Transverse colon (tissue), 4 donors: ENCODE results near the gene USP4. TPM values are rescaled to one million over a fixed set of nuclear protein-coding genes. Genes with fewer than 3 reads are reported as not detected.
A peak's percentile ranks its signal among the peaks of the same experiment; 100 is the strongest.

Experiments
- DNase-seq: peaks from one replicate; pipeline ENCODE4 v3.0.0-alpha.2; 2019
- H3K27ac ChIP-seq, 4 donors: fragments of 200-600 bp; sonication (generic); 2 replicates each; pipeline ENCODE4 v1.5.1; 2016 to 2018; ENCODE audit warnings: inconsistent platforms in 4 of 4
- H3K27me3 ChIP-seq: fragments of 200-600 bp; sonication (generic); 2 replicates; pipeline ENCODE4 v1.5.1; 2017; ENCODE audit warnings: inconsistent platforms
- H3K36me3 ChIP-seq, 4 donors: fragments of 200-600 bp; sonication (generic); 2 replicates each; pipeline ENCODE4 v1.5.1; 2017 to 2019; ENCODE audit warnings: inconsistent platforms in 4 of 4
- H3K4me1 ChIP-seq, 4 donors: fragments of 200-600 bp; sonication (generic); 2 replicates each; pipeline ENCODE4 v1.5.1; 2017 to 2020; ENCODE audit warnings: inconsistent platforms in 4 of 4
- H3K4me3 ChIP-seq, 4 donors: fragments of 200-600 bp; sonication (generic); 1 replicate in 1 of 4; 2 replicates in 3 of 4; pipeline versions ENCODE4 v1.5.1 to v1.6.1; 2017 to 2019; ENCODE audit warnings: inconsistent platforms in 4 of 4
- H3K9me3 ChIP-seq, 2 donors: fragments of 200-600 bp; sonication (generic); 2 replicates each; pipeline ENCODE4 v1.5.1; 2017 to 2019; ENCODE audit warnings: inconsistent platforms in 2 of 2
- CTCF ChIP-seq, 5 experiments: fragments of 200-600 bp in 3 of 5; fragments of 450-650 bp in 2 of 5; sonication (generic) in 3 of 5; IDR thresholded peaks; 1 replicate in 2 of 5; 2 replicates in 3 of 5; pipeline ENCODE4 v1.5.1; 2016 to 2017; ENCODE audit warnings: antibody characterized with exemption in 5 of 5, inconsistent platforms in 3 of 5, mild to moderate bottlenecking in 2 of 5, moderate library complexity in 1 of 5
- EP300 ChIP-seq: sonication (generic); formaldehyde crosslinking; IDR thresholded peaks from one replicate; pipeline ENCODE4 v1.6.1; 2017; ENCODE audit warnings: antibody characterized with exemption, low read depth
- POLR2A ChIP-seq: fragments of 450-650 bp; IDR thresholded peaks from one replicate; pipeline ENCODE4 v1.6.1; 2016; ENCODE audit warnings: antibody characterized with exemption, mild to moderate bottlenecking, moderate library complexity
- POLR2AphosphoS5 ChIP-seq, 3 donors: sonication (generic); formaldehyde crosslinking; IDR thresholded peaks; one replicate each; pipeline ENCODE4 v1.6.1; 2016; ENCODE audit warnings: antibody characterized with exemption in 3 of 3
- WGBS, 2 donors: methylation state at CpG; one replicate each; pipeline ENCODE4 v1.1.5; 2018; ENCODE audit warnings: low coverage in 1 of 2; 5-methylcytosine and 5-hydroxymethylcytosine counted together
- in situ Hi-C, 4 donors: fragments of 200-750 bp; cut with MboI; loops; one replicate each; pipeline versions ENCODE4 v1.15.0 to v1.15.1; 2017; ENCODE audit warnings: low sequenced_read_pairs in 3 of 4, low pct_ligation_motif_present in 1 of 4, low pct_unique_long_range_greater_than_20kb in 1 of 4
- intact Hi-C: fragments of 100-400 bp; cut with DNase I; formaldehyde crosslinking; loops from one replicate; pipeline ENCODE4 v1.15.1; 2023; ENCODE audit warnings: low total_unique reads
- total RNA-seq, 4 donors: library from RNA; depleted of rRNA; stranded (reverse); fragments of >200 nt; gene quantifications; one replicate each; pipeline ENCODE4 v1.1.0, GENCODE V29; 2016

The USP4 gene
- total RNA-seq, 4 donors from 2014 or later = 11.1 to 39.6 (median 27.0) TPM

- no peak overlapping the region for H3K4me3 ChIP-seq
- intact Hi-C loops (no loop called here), in situ Hi-C loops (no loop called here)
- whole genome bisulfite sequencing, 2 donors = 95% methylated on average over 6 of the region's 6 CpGs; no CpG with 5 or more reads in 1 of the 2 donors
- no peak overlapping the region for H3K27ac ChIP-seq
- no peaks in the 10 kb centered on the region for H3K9me3 ChIP-seq
- TF ChIP-seq CTCF (IDR thresholded peaks at IDR 0.05) = no peak
- no peak for TF ChIP-seq POLR2A
- no peak for TF ChIP-seq POLR2AphosphoS5 (IDR thresholded peaks at IDR 0.05)
- TF ChIP-seq EP300 = no peak
- peaks cover 0 to 10% (median 4%) of the 10 kb centered on the region in 4 donors for H3K4me1 ChIP-seq
- peaks cover 0 to 68% (median 32%) of the 10 kb centered on the region in 4 donors for H3K36me3 ChIP-seq
- no peaks in the 10 kb centered on the region for H3K27me3 ChIP-seq
- no peak for DNase-seq
Observed at GRCh38 chr3:49283997-49284396, 55.9 kb downstream of the USP4 start.

GRCh38 chr3:49279376-49279775 is 60.5 kb downstream of the USP4 start:
- Histone ChIP-seq H3K4me3 (no peak overlapping the region), H3K36me3 (peaks cover 0 to 31% (median 15%) of the 10 kb centered on the region in 4 donors), H3K4me1 (peaks cover 0 to 43% (median 27%) of the 10 kb centered on the region in 4 donors), H3K9me3 (no peaks in the 10 kb centered on the region), H3K27ac (peak overlapping the region; percentile 88 to 93 (median 92)), H3K27me3 (no peaks in the 10 kb centered on the region)
- in situ Hi-C loops = no loop called here
- peak; percentile 28 for DNase-seq
- TF ChIP-seq EP300 = no peak
- peak in 2 of 3 donors; percentile 9 to 11 for TF ChIP-seq POLR2AphosphoS5 (IDR thresholded peaks at IDR 0.05)
- intact Hi-C loops = loop anchor here (5.0 kb wide), 1 partner anchor 107 kb away; the partner anchor contains the start of gene KLHDC8B

GRCh38 chr3:49278548-49278947 is 61.3 kb downstream of the USP4 start:
- no peak for DNase-seq
- Histone ChIP-seq H3K36me3 (peaks cover 0 to 22% (median 8%) of the 10 kb centered on the region in 4 donors), H3K27me3 (no peaks in the 10 kb centered on the region), H3K4me1 (peaks cover 0 to 43% (median 27%) of the 10 kb centered on the region in 4 donors), H3K4me3 (no peak overlapping the region), H3K27ac (peak overlapping the region; percentile 88 to 93 (median 92)), H3K9me3 (no peaks in the 10 kb centered on the region)
- intact Hi-C loops = loop anchor here (5.0 kb wide), 1 partner anchor 106 kb away; the partner anchor contains the start of gene KLHDC8B
- no peak for TF ChIP-seq EP300
- TF ChIP-seq POLR2AphosphoS5 (IDR thresholded peaks at IDR 0.05) = no peak
- TF ChIP-seq CTCF (IDR thresholded peaks at IDR 0.05) = no peak
- TF ChIP-seq POLR2A = no peak
- 58 to 73% methylated on average over 4 of the region's 4 CpGs for WGBS, 2 donors
- in situ Hi-C loops = no loop called here

- H3K4me1 ChIP-seq = peaks cover 0 to 43% (median 27%) of the 10 kb centered on the region in 4 donors
- in situ Hi-C loops (no loop called here), intact Hi-C loops (loop anchor here (5.0 kb wide), 1 partner anchor 105 kb away; the partner anchor contains the start of gene KLHDC8B)
- peak overlapping the region; percentile 39 to 51 (median 46) for H3K4me3 ChIP-seq
- peak overlapping the region; percentile 88 to 93 (median 92) for H3K27ac ChIP-seq
- H3K9me3 ChIP-seq = no peaks in the 10 kb centered on the region
- H3K36me3 ChIP-seq = peaks cover 0 to 13% (median 5%) of the 10 kb centered on the region in 4 donors
- TF ChIP-seq EP300 (no peak), CTCF (IDR thresholded peaks at IDR 0.05) (no peak)
- DNase-seq = no peak
- 39% methylated on average over 9 of the region's 9 CpGs; no CpG with 5 or more reads in 1 of the 2 donors for WGBS, 2 donors
- no peaks in the 10 kb centered on the region for H3K27me3 ChIP-seq
Observed at GRCh38 chr3:49277383-49277775, 62.5 kb downstream of the USP4 start.
